OCI-LY7 (cell line): ENCODE data around the gene CDX1. TPM values are rescaled to one million over a fixed set of nuclear protein-coding genes. Genes with fewer than 3 reads are reported as not detected.

Source experiments
- BruUV-seq: library from RNA; stranded (reverse); fragments of 400-500 nt; replicated peaks from 2 replicates; lab custom pipeline; 2021; lab: Mats Ljungman, UMichigan
- CTCF ChIA-PET: fragments of 300-600 bp; sonication (Branson Sonifier 250); formaldehyde crosslinking; loops from one replicate; lab custom pipeline; 2022; ENCODE audit warnings: antibody characterized with exemption; ENCODE audit not compliant: unreplicated experiment; lab: Charles Lee
- POLR2A ChIA-PET: fragments of 300-600 bp; sonication (Branson Sonifier 250); formaldehyde crosslinking; loops from one replicate; lab custom pipeline; 2022; ENCODE audit warnings: antibody characterized with exemption; lab: Charles Lee
- DNase-seq: peaks from one replicate; pipeline ENCODE4 v3.0.0-alpha.2; 2015; ENCODE audit warnings: low spot score
- H2AFZ ChIP-seq: fragments of 200-600 bp; sonication (generic), shearing (Covaris generic); 2 replicates; pipeline ENCODE4 v1.6.1; 2014; ENCODE audit warnings: mild to moderate bottlenecking, antibody characterized with exemption, low read length, moderate library complexity
- H3K27ac ChIP-seq: fragments of 200-600 bp; sonication (generic); 2 replicates; pipeline ENCODE4 v1.5.1; 2014; ENCODE audit warnings: mixed run types, low read depth, mild to moderate bottlenecking, moderate library complexity, low read length, inconsistent platforms; ENCODE audit not compliant: poor library complexity, severe bottlenecking
- H3K36me3 ChIP-seq: fragments of 200-600 bp; sonication (generic); 2 replicates; pipeline ENCODE4 v1.6.1; 2014; ENCODE audit warnings: mild to moderate bottlenecking, antibody characterized with exemption, low read length, moderate library complexity, mixed read lengths; ENCODE audit not compliant: insufficient read depth
- H3K4me1 ChIP-seq: fragments of 200-600 bp; sonication (generic); 2 replicates; pipeline ENCODE4 v1.5.1; 2014; ENCODE audit warnings: mild to moderate bottlenecking, low read length; ENCODE audit not compliant: insufficient read depth, poor library complexity, severe bottlenecking
- H3K4me2 ChIP-seq: fragments of 200-600 bp; sonication (generic); 2 replicates; pipeline ENCODE4 v1.6.1; 2014; ENCODE audit warnings: mild to moderate bottlenecking, low read length
- H3K4me3 ChIP-seq: fragments of 200-600 bp; sonication (generic); 2 replicates; pipeline ENCODE4 v1.5.1; 2014; ENCODE audit warnings: mild to moderate bottlenecking, low read depth, low read length; ENCODE audit not compliant: poor library complexity, severe bottlenecking
- H3K79me2 ChIP-seq: fragments of 200-600 bp; sonication (generic); 2 replicates; pipeline ENCODE4 v1.6.1; 2016; ENCODE audit warnings: low read depth, mild to moderate bottlenecking, low read length, moderate library complexity, mixed read lengths; ENCODE audit not compliant: insufficient read depth
- H3K9me2 ChIP-seq: fragments of 200-600 bp; sonication (generic); 2 replicates; pipeline ENCODE4 v1.6.1; 2016; ENCODE audit warnings: mild to moderate bottlenecking, low read length, mixed read lengths; ENCODE audit not compliant: insufficient read depth
- H3K9me3 ChIP-seq: fragments of 200-600 bp; sonication (generic); 2 replicates; pipeline ENCODE4 v1.6.1; 2014; ENCODE audit warnings: mild to moderate bottlenecking, mixed run types, low read length, mixed read lengths
- H4K20me1 ChIP-seq: fragments of 200-600 bp; sonication (generic); 2 replicates; pipeline ENCODE4 v1.6.1; 2014; ENCODE audit warnings: mild to moderate bottlenecking, antibody characterized with exemption, low read length, moderate library complexity, mixed read lengths; ENCODE audit not compliant: insufficient read depth
- CTCF ChIP-seq: fragments of 200-600 bp; sonication (generic); conservative IDR thresholded peaks from 2 replicates; pipeline ENCODE4 v1.5.1; 2014; ENCODE audit warnings: mild to moderate bottlenecking, antibody characterized with exemption, low read length, moderate library complexity, mixed read lengths
- EZH2phosphoT487 ChIP-seq: fragments of 200-600 bp; sonication (generic); IDR thresholded peaks from 2 replicates; pipeline ENCODE4 v1.6.1; 2018; ENCODE audit warnings: low read depth, borderline replicate concordance, mild to moderate bottlenecking, mixed run types, antibody characterized with exemption, low read length, moderate library complexity, mixed read lengths
- intact Hi-C: fragments of 100-400 bp; cut with micrococcal nuclease; formaldehyde crosslinking; loops from one replicate; pipeline ENCODE4 v1.10.0; 2022; ENCODE audit not compliant: unreplicated experiment
- total RNA-seq, 2 experiments: library from RNA; depleted of rRNA in 1 of 2; stranded (reverse); fragments of >200 nt in 1 of 2; shearing (Covaris generic) in 1 of 2; gene quantifications; 2 replicates each; pipeline ENCODE4 v1.2.3, GENCODE V29; 2014 to 2022

Gene CDX1
- total RNA-seq, 2 experiments from 2014 or later = not detected

- intact Hi-C loops = no loop called here
- POLR2A ChIA-PET = no interaction called here
- CTCF ChIA-PET = interaction anchor here (0.6 kb wide), 1 partner anchor 83 kb away, joined by 5 read pairs; no protein-coding TSS in a partner anchor
- DNase-seq = no peak
- Histone ChIP-seq H3K36me3 (no peaks in the 10 kb centered on the region), H3K27ac (no peak overlapping the region), H4K20me1 (no peaks in the 10 kb centered on the region), H3K4me1 (no peaks in the 10 kb centered on the region), H2AFZ (no peak overlapping the region), H3K9me3 (no peaks in the 10 kb centered on the region), H3K79me2 (no peaks in the 10 kb centered on the region), H3K4me2 (no peak overlapping the region), H3K4me3 (no peak overlapping the region), H3K9me2 (no peaks in the 10 kb centered on the region)
- no peak for TF ChIP-seq EZH2phosphoT487
- TF ChIP-seq CTCF = no peak
- no TSS peak for BruUV-seq
Observed at GRCh38 chr5:150120617-150121447, 45.7 kb upstream of the CDX1 start.

GRCh38 chr5:150121448-150122157, 45.0 kb upstream of the CDX1 start:
- no peak for DNase-seq
- Histone ChIP-seq H3K79me2 (no peaks in the 10 kb centered on the region), H4K20me1 (no peaks in the 10 kb centered on the region), H3K9me3 (no peaks in the 10 kb centered on the region), H3K4me3 (no peak overlapping the region), H3K4me2 (no peak overlapping the region), H3K4me1 (no peaks in the 10 kb centered on the region), H2AFZ (no peak overlapping the region), H3K27ac (no peak overlapping the region), H3K9me2 (no peaks in the 10 kb centered on the region), H3K36me3 (no peaks in the 10 kb centered on the region)
- CTCF ChIA-PET = interaction anchor here (0.6 kb wide), 1 partner anchor 84 kb away, joined by 5 read pairs; no protein-coding TSS in a partner anchor
- POLR2A ChIA-PET = no interaction called here
- no TSS peak for BruUV-seq
- TF ChIP-seq CTCF (no peak), EZH2phosphoT487 (no peak)
- intact Hi-C loops = no loop called here
